Choroid plexus epithelial cell (primary cell): ENCODE data around the gene OR2M3.

Experiments used
- DNase-seq: peaks from one replicate; pipeline ENCODE4 v3.0.0-alpha.2; 2010; ENCODE audit warnings: low read depth
- H3K4me3 ChIP-seq: 2 replicates; pipeline ENCODE4 v1.5.1; 2011; ENCODE audit warnings: low read depth, mild to moderate bottlenecking, control low read depth, low read length, moderate library complexity
- CTCF ChIP-seq: conservative IDR thresholded peaks from 2 replicates; pipeline ENCODE4 v1.5.1; 2011; ENCODE audit warnings: low read depth, mild to moderate bottlenecking, control low read depth, inconsistent platforms, low read length, moderate library complexity

OR2M3 gene

GRCh38 chr1:248183996-248184395, 13.1 kb upstream of the OR2M3 start:
- no peak for TF ChIP-seq CTCF
- DNase-seq = no peak
- no peak overlapping the region for H3K4me3 ChIP-seq

GRCh38 chr1:248187363-248187762, 9.7 kb upstream of the OR2M3 start:
- no peak overlapping the region for H3K4me3 ChIP-seq
- DNase-seq = no peak
- TF ChIP-seq CTCF = no peak

- no peak for TF ChIP-seq CTCF
- no peak overlapping the region for H3K4me3 ChIP-seq
Measured at GRCh38 chr1:248189026-248189425, 8.0 kb upstream of the OR2M3 start.

DNA sequence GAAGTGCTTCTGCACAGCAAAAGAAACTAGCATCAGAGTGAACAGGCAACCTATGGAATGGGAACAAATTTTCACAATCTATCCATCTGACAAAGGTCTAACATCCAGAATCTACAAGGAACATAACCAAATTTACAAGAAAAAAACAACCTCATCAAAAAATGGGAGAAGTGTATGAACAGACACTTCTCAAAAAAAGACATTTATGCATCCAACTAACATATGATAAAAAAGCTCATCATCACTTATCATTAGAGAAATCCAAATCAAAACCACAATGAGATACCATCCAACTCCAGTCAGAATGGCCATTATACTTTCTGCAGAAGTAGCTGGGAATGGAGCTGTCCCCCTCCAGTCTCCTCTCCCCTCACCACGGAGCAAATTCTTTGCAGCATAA, 2.9 kb upstream of the OR2M3 start:
- no peak for TF ChIP-seq CTCF
- H3K4me3 ChIP-seq = no peak overlapping the region
- DNase-seq = no peak

More at GRCh38 chr1:248189026-248189425, 8.0 kb upstream of the OR2M3 start:
- no peak for DNase-seq

DNA sequence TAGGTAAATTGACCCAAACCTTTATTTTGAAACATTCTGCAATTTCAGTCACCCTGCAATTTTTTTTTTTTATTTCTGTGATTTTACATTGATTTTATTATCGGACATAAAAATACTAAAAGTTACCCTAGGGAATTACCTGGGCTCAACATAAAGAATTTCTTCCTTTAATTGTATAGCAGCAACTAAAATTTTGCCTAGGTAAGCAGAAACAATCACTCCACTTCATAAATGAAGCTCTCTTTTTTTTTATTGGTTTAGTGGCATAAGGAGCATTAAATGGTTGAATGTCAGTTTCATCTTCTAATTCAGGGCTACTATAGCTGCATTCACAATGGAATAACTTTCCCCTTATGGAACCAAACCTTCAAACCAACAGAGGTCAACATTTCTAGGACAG, 18.8 kb downstream of the OR2M3 start:
- H3K4me3 ChIP-seq = no peak overlapping the region
- DNase-seq = no peak
- TF ChIP-seq CTCF = no peak

GRCh38 chr1:248225537-248225936, 28.5 kb downstream of the OR2M3 start:
- no peak overlapping the region for H3K4me3 ChIP-seq
- no peak for DNase-seq

More at GRCh38 chr1:248225537-248225936, 28.5 kb downstream of the OR2M3 start:
- TF ChIP-seq CTCF = no peak
